GM21529 (cell line): ENCODE results near the gene CDC14A.

Experiments used
- ATAC-seq: cut with Tn5 transposase; IDR thresholded peaks from one replicate; pipeline ENCODE4 v1.9.1; 2021; ENCODE audit not compliant: unreplicated experiment

CDC14A gene

GRCh38 chr1:100482748-100483147 lies 130.4 kb downstream of the CDC14A start:
- ATAC-seq = no peak

- no peak for ATAC-seq
These were observed 130.9 kb downstream of the CDC14A start for GRCh38 chr1:100483230-100483629.

GRCh38 chr1:100485855-100486258 lies 133.6 kb downstream of the CDC14A start:
- ATAC-seq = no peak

- ATAC-seq = no peak
These were observed 142.2 kb downstream of the CDC14A start for GRCh38 chr1:100494393-100495084.

GRCh38 chr1:100496896-100497295 lies 144.6 kb downstream of the CDC14A start:
- ATAC-seq = no peak

GRCh38 chr1:100497796-100498195 lies 145.5 kb downstream of the CDC14A start:
- no peak for ATAC-seq

- ATAC-seq = no peak
These were observed 147.0 kb downstream of the CDC14A start for GRCh38 chr1:100499194-100499811.

GRCh38 chr1:100502052-100502792 lies 149.9 kb downstream of the CDC14A start:
- ATAC-seq = no peak

- ATAC-seq = no peak
These were observed 153.9 kb downstream of the CDC14A start for GRCh38 chr1:100506217-100506616.

GRCh38 chr1:100510451-100510850 lies 158.1 kb downstream of the CDC14A start:
- ATAC-seq = no peak

GRCh38 chr1:100511058-100511457 lies 158.8 kb downstream of the CDC14A start:
- no peak for ATAC-seq

GRCh38 chr1:100511773-100512172 lies 159.5 kb downstream of the CDC14A start:
- ATAC-seq = no peak

GRCh38 chr1:100512803-100513352 lies 160.6 kb downstream of the CDC14A start:
- no peak for ATAC-seq

GRCh38 chr1:100516857-100517256 lies 164.6 kb downstream of the CDC14A start:
- ATAC-seq = no peak

GRCh38 chr1:100517515-100517914 lies 165.2 kb downstream of the CDC14A start:
- ATAC-seq = no peak

- no peak for ATAC-seq
These were observed 165.7 kb downstream of the CDC14A start for GRCh38 chr1:100518023-100518422.

GRCh38 chr1:100523038-100523652 lies 170.8 kb downstream of the CDC14A start:
- peak; percentile 98 for ATAC-seq

GRCh38 chr1:100524355-100524754 lies 172.0 kb downstream of the CDC14A start:
- no peak for ATAC-seq

GRCh38 chr1:100526894-100527293 lies 174.6 kb downstream of the CDC14A start:
- no peak for ATAC-seq

GRCh38 chr1:100528871-100529270 lies 176.6 kb downstream of the CDC14A start:
- ATAC-seq = no peak

- ATAC-seq = no peak
These were observed 177.8 kb downstream of the CDC14A start for GRCh38 chr1:100530141-100530540.
